Measurements from ENCODE around the gene CFAP410. TPM values are rescaled to one million over a fixed set of nuclear protein-coding genes. Genes with fewer than 3 reads are reported as not detected.
A peak's percentile ranks its signal among the peaks of the same experiment; 100 is the strongest.

Gene CFAP410
- total RNA-seq, 6 donors from 2014 or later: 34.4 to 85.9 (median 48.4) TPM

DNA sequence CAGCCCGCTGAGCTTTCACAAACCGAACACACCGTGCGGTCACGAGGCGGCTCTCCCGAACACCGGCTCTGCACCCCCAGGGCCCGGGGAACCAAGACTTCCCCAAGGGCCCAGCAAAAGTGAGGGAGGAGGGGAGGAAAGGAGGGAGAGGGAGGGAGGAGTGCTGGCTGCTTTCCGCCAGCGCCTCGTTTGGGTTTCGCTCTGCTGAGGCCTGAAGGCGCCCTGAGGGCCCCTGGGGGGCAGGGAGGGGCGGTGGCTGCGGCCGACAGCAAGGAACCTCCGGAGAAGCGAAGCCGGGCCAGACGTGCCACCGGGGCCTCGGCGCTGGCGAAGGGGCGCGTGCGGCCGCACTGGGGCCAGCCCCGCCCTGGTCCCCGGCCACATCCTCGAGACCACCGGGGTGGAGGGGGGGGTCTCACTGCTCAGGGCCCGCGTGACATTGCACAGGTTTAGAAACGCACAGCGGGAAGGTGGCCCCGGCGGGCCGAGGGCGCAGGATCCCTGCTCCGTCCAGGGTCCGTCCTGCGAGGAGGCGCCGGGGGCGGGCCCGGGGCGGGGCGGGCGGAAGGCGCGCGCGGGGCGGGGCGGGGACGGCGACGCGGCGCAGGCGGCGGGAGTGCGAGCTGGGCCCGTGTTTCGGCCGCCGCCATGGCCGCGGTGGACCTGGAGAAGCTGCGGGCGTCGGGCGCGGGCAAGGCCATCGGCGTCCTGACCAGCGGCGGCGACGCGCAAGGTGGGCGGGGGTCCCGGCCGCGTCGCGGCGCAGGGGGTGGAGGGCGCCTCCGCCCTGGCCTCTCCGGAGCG, 39.5 kb downstream of the CFAP410 start, which contains the start of gene PFKL:
PFKL (plus strand) TSS at position 596 of the 804 bp plus-strand sequence; CDS start at position 649, 53 bp downstream.
- Histone ChIP-seq H3K4me3 (peak within 1 kb of the TSS; percentile 81 to 100 (median 94)), H3K27me3 (no peaks in the 10 kb centered on the region), H3K9me3 (no peaks in the 10 kb centered on the region), H3K4me1 (peaks cover 44 to 65% (median 50%) of the 10 kb centered on the region in 4 donors), H3K27ac (peak within 1 kb of the TSS; percentile 86 to 98 (median 96)), H3K36me3 (no peaks in the 10 kb centered on the region)
- ATAC-seq (ENCODE audit: low FRiP score in 2 of 2) (peak; percentile 61 to 86), DNase-seq (peak; percentile 73 to 96)
- 1% methylated on average over 18 to 30 of the region's 94 CpGs for WGBS, 2 donors
- peak; percentile 48 to 62 for TF ChIP-seq POLR2AphosphoS5 (IDR thresholded peaks at IDR 0.05)
- TF ChIP-seq, protein P1, sequence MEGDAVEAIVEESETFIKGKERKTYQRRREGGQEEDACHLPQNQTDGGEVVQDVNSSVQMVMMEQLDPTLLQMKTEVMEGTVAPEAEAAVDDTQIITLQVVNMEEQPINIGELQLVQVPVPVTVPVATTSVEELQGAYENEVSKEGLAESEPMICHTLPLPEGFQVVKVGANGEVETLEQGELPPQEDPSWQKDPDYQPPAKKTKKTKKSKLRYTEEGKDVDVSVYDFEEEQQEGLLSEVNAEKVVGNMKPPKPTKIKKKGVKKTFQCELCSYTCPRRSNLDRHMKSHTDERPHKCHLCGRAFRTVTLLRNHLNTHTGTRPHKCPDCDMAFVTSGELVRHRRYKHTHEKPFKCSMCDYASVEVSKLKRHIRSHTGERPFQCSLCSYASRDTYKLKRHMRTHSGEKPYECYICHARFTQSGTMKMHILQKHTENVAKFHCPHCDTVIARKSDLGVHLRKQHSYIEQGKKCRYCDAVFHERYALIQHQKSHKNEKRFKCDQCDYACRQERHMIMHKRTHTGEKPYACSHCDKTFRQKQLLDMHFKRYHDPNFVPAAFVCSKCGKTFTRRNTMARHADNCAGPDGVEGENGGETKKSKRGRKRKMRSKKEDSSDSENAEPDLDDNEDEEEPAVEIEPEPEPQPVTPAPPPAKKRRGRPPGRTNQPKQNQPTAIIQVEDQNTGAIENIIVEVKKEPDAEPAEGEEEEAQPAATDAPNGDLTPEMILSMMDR (IDR thresholded peaks at IDR 0.05): peak in 1 of 6 experiments; percentile 14
- TF ChIP-seq EP300 (IDR thresholded peaks at IDR 0.05): no peak
- peak in 1 of 4 donors; percentile 65 for TF ChIP-seq POLR2A (IDR thresholded peaks at IDR 0.05)

DNA sequence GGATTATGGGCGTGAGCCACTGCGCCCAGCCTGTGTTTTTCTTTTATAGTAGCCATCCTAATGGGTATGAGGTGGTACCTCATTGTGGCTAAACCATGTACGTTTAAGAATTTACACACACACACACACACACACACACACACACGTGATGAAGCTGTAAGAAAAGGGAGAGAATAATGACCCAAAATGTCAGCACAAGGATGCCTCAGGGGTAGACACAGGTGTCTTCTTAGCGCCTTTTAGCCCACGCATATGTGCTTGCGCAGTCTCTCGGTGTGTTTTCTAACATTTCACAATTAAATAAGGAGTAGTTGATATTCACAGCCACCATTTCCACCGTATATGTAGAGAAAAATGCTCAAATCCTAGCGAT, 40.1 kb downstream of the CFAP410 start:
- peak overlapping the region; percentile 40 to 100 (median 85) for H3K4me3 ChIP-seq
- 25 to 26% methylated on average over 9 of the region's 10 CpGs for WGBS, 2 donors

DNA sequence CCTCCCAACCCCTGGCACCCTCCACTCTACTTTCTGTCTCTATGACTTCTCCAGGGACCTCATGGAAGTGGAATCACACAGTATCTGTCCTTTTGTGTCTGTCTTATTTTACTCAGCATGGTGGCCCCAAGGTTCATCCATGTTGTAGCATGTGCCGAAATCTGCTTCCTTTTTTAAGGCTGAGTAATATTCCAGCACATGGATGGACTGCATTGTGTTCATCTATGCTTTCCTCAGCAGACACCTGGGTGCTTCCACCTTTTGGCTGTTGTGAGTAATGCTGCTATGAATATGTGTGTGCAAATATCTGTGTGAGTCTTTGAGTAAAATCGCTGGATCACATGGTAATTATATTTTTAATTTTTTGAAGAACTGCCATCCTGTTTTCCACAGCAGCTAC, 40.9 kb downstream of the CFAP410 start:
- WGBS, 2 donors: 89 to 97% methylated on average over 2 of the region's 2 CpGs
- DNase-seq (no peak), ATAC-seq (ENCODE audit: low FRiP score in 2 of 2) (no peak)
- Histone ChIP-seq H3K27ac (peak overlapping the region in 2 of 4 donors; percentile 28 to 49), H3K9me3 (no peaks in the 10 kb centered on the region), H3K27me3 (no peaks in the 10 kb centered on the region), H3K4me1 (peaks cover 36 to 57% (median 43%) of the 10 kb centered on the region in 4 donors), H3K36me3 (no peaks in the 10 kb centered on the region), H3K4me3 (no peak overlapping the region)
- TF ChIP-seq POLR2A (IDR thresholded peaks at IDR 0.05) (no peak), POLR2AphosphoS5 (IDR thresholded peaks at IDR 0.05) (no peak), EP300 (IDR thresholded peaks at IDR 0.05) (no peak)
- TF ChIP-seq, protein P1 (IDR thresholded peaks at IDR 0.05): no peak

More for the DNA sequence above, 40.1 kb downstream of the CFAP410 start:
- no peaks in the 10 kb centered on the region for H3K27me3 ChIP-seq
- no peaks in the 10 kb centered on the region for H3K9me3 ChIP-seq
- DNase-seq: peak in 1 of 2 donors; percentile 1
- no peak for ATAC-seq (ENCODE audit: low FRiP score in 2 of 2)
- TF ChIP-seq EP300 (IDR thresholded peaks at IDR 0.05): no peak
- no peak for TF ChIP-seq POLR2A (IDR thresholded peaks at IDR 0.05)
- no peak for TF ChIP-seq POLR2AphosphoS5 (IDR thresholded peaks at IDR 0.05)
- TF ChIP-seq, protein P1 (IDR thresholded peaks at IDR 0.05): no peak
- no peaks in the 10 kb centered on the region for H3K36me3 ChIP-seq
- peak overlapping the region; percentile 86 to 98 (median 96) for H3K27ac ChIP-seq
- H3K4me1 ChIP-seq: peaks cover 39 to 65% (median 46%) of the 10 kb centered on the region in 4 donors

DNA sequence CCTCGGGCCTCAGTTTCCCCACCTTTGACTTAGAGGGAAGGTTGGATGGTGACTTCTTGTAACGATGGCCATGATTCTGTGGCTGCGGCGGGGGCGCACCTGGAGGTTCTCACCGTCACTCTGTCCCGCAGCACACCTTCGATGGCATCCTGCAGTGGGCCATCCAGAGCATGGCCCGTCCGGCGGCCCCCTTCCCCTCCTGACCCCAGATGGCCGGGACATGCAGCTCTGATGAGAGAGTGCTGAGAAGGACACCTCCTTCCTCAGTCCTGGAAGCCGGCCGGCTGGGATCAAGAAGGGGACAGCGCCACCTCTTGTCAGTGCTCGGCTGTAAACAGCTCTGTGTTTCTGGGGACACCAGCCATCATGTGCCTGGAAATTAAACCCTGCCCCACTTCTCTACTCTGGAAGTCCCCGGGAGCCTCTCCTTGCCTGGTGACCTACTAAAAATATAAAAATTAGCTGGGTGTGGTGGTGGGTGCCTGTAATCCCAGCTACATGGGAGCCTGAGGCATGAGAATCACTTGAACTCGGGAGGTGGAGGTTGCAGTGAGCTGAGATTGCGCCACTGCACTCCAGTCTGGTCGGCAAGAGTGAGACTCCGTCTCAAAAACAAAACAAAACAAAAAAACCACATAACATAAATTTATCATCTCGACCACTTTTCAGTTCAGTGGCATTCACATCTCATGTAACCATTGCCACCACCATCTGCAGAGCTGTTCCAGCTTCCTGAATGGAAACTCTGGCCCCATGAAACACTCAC, 41.5 kb downstream of the CFAP410 start:
- no peaks in the 10 kb centered on the region for H3K36me3 ChIP-seq
- H3K4me1 ChIP-seq: peaks cover 33 to 53% (median 38%) of the 10 kb centered on the region in 4 donors
- no peaks in the 10 kb centered on the region for H3K27me3 ChIP-seq
- no peak overlapping the region for H3K4me3 ChIP-seq
- H3K27ac ChIP-seq: peak overlapping the region in 2 of 4 donors; percentile 28 to 49
- no peaks in the 10 kb centered on the region for H3K9me3 ChIP-seq
- DNase-seq: peak; percentile 84 to 89
- WGBS, 2 donors: 28 to 37% methylated on average over 15 to 20 of the region's 22 CpGs
- peak; percentile 72 to 78 for ATAC-seq (ENCODE audit: low FRiP score in 2 of 2)
- TF ChIP-seq, protein P1 (IDR thresholded peaks at IDR 0.05): peak; percentile 59 to 87 (median 85)
- TF ChIP-seq EP300 (IDR thresholded peaks at IDR 0.05) (no peak), POLR2AphosphoS5 (IDR thresholded peaks at IDR 0.05) (peak in 1 of 2 donors; percentile 27), POLR2A (IDR thresholded peaks at IDR 0.05) (no peak)

All from upper lobe of left lung (tissue), 6 donors.